Lower lobe of right lung (tissue), 2 donors: Measurements from ENCODE around the gene MAT2A. TPM values are rescaled to one million over a fixed set of nuclear protein-coding genes. Genes with fewer than 3 reads are reported as not detected.

Experiments used
- ATAC-seq, 2 donors: fragments of 200-7000 bp; cut with Tn5 transposase; one replicate each; pipeline ENCODE4 v1.9.1; 2020 to 2022; ENCODE audit warnings: mild to moderate bottlenecking in 2 of 2, moderate library complexity in 2 of 2
- DNase-seq: peaks from one replicate; pipeline ENCODE4 v3.0.0-alpha.2; 2020
- H3K27ac ChIP-seq: fragments of 200-600 bp; one replicate; pipeline ENCODE4 v1.8.0; 2022
- H3K27me3 ChIP-seq: fragments of 200-600 bp; one replicate; pipeline ENCODE4 v1.8.0; 2022; ENCODE audit warnings: low read depth
- H3K36me3 ChIP-seq: fragments of 200-600 bp; one replicate; pipeline ENCODE4 v1.8.0; 2022; ENCODE audit warnings: mild to moderate bottlenecking
- H3K4me1 ChIP-seq: fragments of 200-600 bp; one replicate; pipeline ENCODE4 v1.8.0; 2022
- H3K4me3 ChIP-seq: fragments of 200-600 bp; one replicate; pipeline ENCODE4 v1.8.0; 2022; ENCODE audit warnings: mild to moderate bottlenecking
- H3K9me3 ChIP-seq: fragments of 200-600 bp; one replicate; pipeline ENCODE4 v1.8.0; 2022
- CTCF ChIP-seq: fragments of 200-600 bp; IDR thresholded peaks from one replicate; pipeline ENCODE4 v1.8.0; 2022; ENCODE audit warnings: antibody characterized with exemption, mild to moderate bottlenecking
- intact Hi-C: fragments of 100-400 bp; cut with DNase I; formaldehyde crosslinking; loops from one replicate; pipeline ENCODE4 v1.11.0; 2022
- long read RNA-seq: library from polyadenylated mRNA; unstranded; transcript quantifications from one replicate; pipeline ENCODE4 v2.0.0, GENCODE V29; 2021
- total RNA-seq: library from RNA; stranded (reverse); fragmentation: NEBNext Ultra II Directional; extraction: Animal tissue kit (Norgen Biotek cat#: 25700); gene quantifications from one replicate; pipeline ENCODE4 v1.2.1, GENCODE V29; 2021
- donor health status: DM: no; HTN: yes; CAD: no; lungs with severe emphysema.

Gene MAT2A
- total RNA-seq = 183 TPM
- long read RNA-seq, transcript MAT2A-201 (9 exons, 2,819 nt) = major isoform, 62 of 106 reads
- long read RNA-seq, partial matches to known transcripts = 28 of 106 reads
- long read RNA-seq, other reads (novel, unspliced or antisense) = 16 of 106 reads

GRCh38 chr2:85538507-85539360 lies at the start of gene MAT2A:
MAT2A (plus strand) TSS chr2:85539168; CDS start chr2:85539288, 120 bp downstream.
- DNase-seq = peak; percentile 95
- peak within 1 kb of the TSS; percentile 99 for H3K27ac ChIP-seq
- peaks cover 31% of the 10 kb centered on the region for H3K36me3 ChIP-seq
- ATAC-seq = peak; percentile 95 to 97
- intact Hi-C loops = no loop called here
- H3K9me3 ChIP-seq = no peaks in the 10 kb centered on the region
- TF ChIP-seq CTCF = peak; percentile 82
- peaks cover 48% of the 10 kb centered on the region for H3K4me1 ChIP-seq
- no peaks in the 10 kb centered on the region for H3K27me3 ChIP-seq
- peak within 1 kb of the TSS; percentile 98 for H3K4me3 ChIP-seq

GRCh38 chr2:85490861-85491755 lies 47.9 kb upstream of the MAT2A start:
- Histone ChIP-seq H3K4me3 (no peak overlapping the region), H3K27me3 (no peaks in the 10 kb centered on the region), H3K27ac (no peak overlapping the region), H3K36me3 (no peaks in the 10 kb centered on the region), H3K9me3 (no peaks in the 10 kb centered on the region), H3K4me1 (no peaks in the 10 kb centered on the region)
- ATAC-seq (no peak), DNase-seq (no peak)
- TF ChIP-seq CTCF = no peak
- intact Hi-C loops = no loop called here

- H3K27me3 ChIP-seq = no peaks in the 10 kb centered on the region
- H3K36me3 ChIP-seq = no peaks in the 10 kb centered on the region
- no peak for DNase-seq
- peaks cover 20% of the 10 kb centered on the region for H3K4me1 ChIP-seq
- intact Hi-C loops = no loop called here
- ATAC-seq = no peak
- no peak for TF ChIP-seq CTCF
- H3K9me3 ChIP-seq = no peaks in the 10 kb centered on the region
- no peak overlapping the region for H3K27ac ChIP-seq
- no peak overlapping the region for H3K4me3 ChIP-seq
Observed at GRCh38 chr2:85496436-85496835, 42.5 kb upstream of the MAT2A start.

DNA sequence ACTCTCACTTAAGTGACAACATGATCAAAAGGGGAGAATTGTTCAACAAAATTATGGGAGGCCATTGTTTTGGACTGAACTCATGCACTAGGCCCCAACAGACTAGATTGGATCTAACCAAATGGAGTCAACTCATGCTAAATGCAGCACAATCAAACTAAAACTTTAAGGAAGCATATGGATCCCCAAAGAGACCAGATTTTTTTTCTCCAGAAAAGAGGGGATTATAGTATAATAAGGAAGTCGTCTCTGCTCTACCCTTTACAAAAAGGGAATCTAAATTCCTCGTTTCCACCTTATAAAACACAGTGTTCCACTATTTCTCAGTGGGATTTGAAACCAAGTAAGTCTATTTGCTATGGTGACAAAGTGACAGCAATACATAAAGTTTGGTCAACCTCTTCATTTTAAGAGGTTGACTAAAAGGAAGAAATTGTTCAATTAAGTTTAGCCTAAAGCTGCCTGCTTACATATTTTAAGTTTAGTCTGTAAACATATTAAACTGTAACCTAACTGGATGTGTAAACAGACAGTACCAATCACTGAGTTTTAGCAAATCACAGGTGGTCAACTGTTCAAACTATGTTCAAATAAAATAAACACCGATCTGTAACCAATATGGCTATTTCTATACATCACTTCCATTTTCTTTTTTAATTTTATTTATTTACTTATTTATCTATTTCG lies 40.9 kb upstream of the MAT2A start:
- Histone ChIP-seq H3K36me3 (no peaks in the 10 kb centered on the region), H3K27me3 (no peaks in the 10 kb centered on the region), H3K9me3 (no peaks in the 10 kb centered on the region), H3K4me3 (no peak overlapping the region), H3K4me1 (peaks cover 20% of the 10 kb centered on the region), H3K27ac (no peak overlapping the region)
- DNase-seq = no peak
- ATAC-seq = no peak
- intact Hi-C loops = no loop called here
- no peak for TF ChIP-seq CTCF

- ATAC-seq (peak; percentile 25 to 47), DNase-seq (no peak)
- Histone ChIP-seq H3K27ac (no peak overlapping the region), H3K4me3 (no peak overlapping the region), H3K36me3 (no peaks in the 10 kb centered on the region), H3K27me3 (no peaks in the 10 kb centered on the region), H3K4me1 (peaks cover 38% of the 10 kb centered on the region), H3K9me3 (no peaks in the 10 kb centered on the region)
- no peak for TF ChIP-seq CTCF
- intact Hi-C loops = no loop called here
Observed at GRCh38 chr2:85501248-85501647, 37.7 kb upstream of the MAT2A start.
